GM10266 (cell line): ENCODE data around the gene PIK3CD.
"Not testable (repeated sequence)": the region's sequence is repeated elsewhere in the genome, so short reads cannot be mapped to it uniquely, and the experiment has no call there.

Experiments used
- DNase-seq: peaks from one replicate; pipeline ENCODE4 v3.0.0; 2012; ENCODE audit errors: extremely low spot score
- CTCF ChIP-seq: IDR thresholded peaks from 2 replicates; pipeline ENCODE4 v1.5.1; 2012; ENCODE audit warnings: mild to moderate bottlenecking, low read depth; ENCODE audit not compliant: control insufficient read depth, insufficient read depth; ENCODE audit errors: missing control alignments

The PIK3CD gene

GRCh38 chr1:9744106-9744799 is 92.7 kb downstream of the PIK3CD start:
- no peak for TF ChIP-seq CTCF
- no peak for DNase-seq

GRCh38 chr1:9746211-9746610 is 94.7 kb downstream of the PIK3CD start:
- no peak for DNase-seq
- no peak for TF ChIP-seq CTCF

- no peak for DNase-seq
- TF ChIP-seq CTCF, result no peak
Observed at GRCh38 chr1:9746651-9747050, 95.1 kb downstream of the PIK3CD start.

DNA sequence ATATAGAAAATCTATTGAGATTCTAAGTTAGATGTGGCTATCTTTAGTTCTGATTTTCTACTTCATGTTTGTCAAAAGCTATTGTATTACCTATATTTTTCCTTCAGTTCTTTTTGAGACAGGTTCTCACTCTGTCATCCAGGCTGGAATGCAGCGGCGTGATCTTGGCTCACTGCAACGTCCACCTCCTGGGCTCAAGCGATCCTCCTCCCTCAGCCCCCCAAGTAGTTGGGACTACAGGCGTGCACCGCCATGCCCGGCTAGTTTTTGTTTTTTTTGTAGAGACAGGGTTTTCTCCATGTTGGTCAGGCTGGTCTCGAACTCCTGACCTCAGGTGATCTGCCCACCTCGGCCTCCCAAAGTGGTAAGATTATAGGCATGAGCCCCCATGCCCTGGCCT is 96.9 kb downstream of the PIK3CD start:
- not testable (repeated sequence) for DNase-seq

DNA sequence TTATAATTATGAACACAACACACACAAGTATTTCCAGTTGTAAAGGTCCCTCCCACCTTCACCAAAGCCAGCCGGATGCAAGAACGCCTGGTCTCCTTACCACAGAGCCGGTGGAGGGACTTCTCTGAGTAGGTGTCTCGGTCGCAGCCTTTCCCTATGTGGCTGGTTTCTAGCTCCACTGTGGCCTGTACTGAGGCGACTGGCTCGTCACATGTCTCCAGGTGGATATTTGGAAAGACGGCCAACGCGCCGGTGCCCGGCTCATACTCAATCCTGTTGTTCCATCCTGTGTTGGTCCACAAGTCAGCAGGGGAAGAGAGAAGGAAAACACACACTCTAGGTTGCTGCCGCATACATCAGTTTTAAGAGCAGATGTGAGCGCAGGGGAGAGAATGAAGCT is 97.8 kb downstream of the PIK3CD start:
- no peak for DNase-seq
- TF ChIP-seq CTCF, result no peak

- TF ChIP-seq CTCF, result no peak
- DNase-seq, result no peak
Observed at GRCh38 chr1:9751971-9752370, 100.4 kb downstream of the PIK3CD start.

GRCh38 chr1:9753121-9753531 is 101.6 kb downstream of the PIK3CD start:
- DNase-seq, result no peak
- TF ChIP-seq CTCF, result no peak
